PFSK-1 (cell line): ENCODE measurements around the gene TPST1.

Source experiments
- POLR2AphosphoS5 ChIP-seq: IDR thresholded peaks from 2 replicates; pipeline ENCODE4 v1.6.1; 2012; ENCODE audit warnings: low read depth, mild to moderate bottlenecking, control low read depth, low read length, moderate library complexity
- TAF1 ChIP-seq: IDR thresholded peaks from 2 replicates; pipeline ENCODE4 v1.6.1; 2012; ENCODE audit warnings: low read length, control low read depth, borderline replicate concordance; ENCODE audit not compliant: insufficient read depth

DNA sequence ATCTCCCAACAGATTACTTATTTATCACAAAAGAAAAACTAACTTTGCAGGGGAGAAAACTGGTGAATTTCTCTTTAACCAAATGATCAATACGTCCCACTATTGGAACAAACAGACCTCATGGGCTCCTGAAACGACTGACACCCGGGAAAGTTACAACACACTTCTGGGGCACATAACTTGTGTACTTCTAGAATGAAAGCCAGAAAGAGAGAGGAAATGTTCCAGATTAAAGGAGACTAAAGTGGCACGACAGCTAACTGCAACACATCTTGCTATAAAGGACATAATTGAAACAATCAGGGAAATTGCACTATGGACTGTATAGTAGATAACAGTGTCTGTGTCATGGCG is 14.7 kb upstream of the TPST1 start:
- TF ChIP-seq TAF1 (no peak), POLR2AphosphoS5 (no peak)
